A549 (cell line): ENCODE data around the gene UNC13B. TPM values are rescaled to one million over a fixed set of nuclear protein-coding genes. Genes with fewer than 3 reads are reported as not detected.

Experiments used
- ATAC-seq, 2 experiments: fragments of 200-7000 bp in 1 of 2; fragments of >200 bp in 1 of 2; cut with Nextera tagmentation in 1 of 2; cut with Tn5 transposase in 1 of 2; 3 replicates each; pipeline versions ENCODE4 v1.8.0 to v1.9.1; 2018 to 2020; ENCODE audit warnings: mild to moderate bottlenecking in 1 of 2, moderate library complexity in 1 of 2
- CTCF ChIA-PET: fragments of 300-600 bp; sonication (Branson Sonifier 250); formaldehyde crosslinking; extraction: SDS; loops from one replicate; lab custom pipeline; 2021; ENCODE audit warnings: antibody characterized with exemption, inconsistent platforms; lab: Yijun Ruan, JAX
- POLR2A ChIA-PET: fragments of 350-600 bp; formaldehyde crosslinking; extraction: SDS; loops from one replicate; lab custom pipeline; 2021; ENCODE audit warnings: antibody characterized with exemption, inconsistent platforms; lab: Yijun Ruan, JAX
- DNase-seq, 2 experiments: peaks; one replicate each; pipeline versions ENCODE4 v3.0.0 to v3.0.0-alpha.2; 2011 to 2016; ENCODE audit warnings: low read depth in 1 of 2, low spot score in 1 of 2
- FAIRE-seq: peaks from 2 replicates; lab custom pipeline; 2011; peaks lifted over from hg19 to GRCh38; lab: Jason Lieb, UNC
- H3K27ac ChIP-seq, 2 experiments: fragments of >200 bp; sonication (Bioruptor Twin); formaldehyde crosslinking; 3 replicates each; pipeline ENCODE4 v1.5.1; 2016 to 2017
- H3K4me1 ChIP-seq: fragments of >200 bp; sonication (Bioruptor Twin); formaldehyde crosslinking; 3 replicates; pipeline ENCODE4 v1.6.1; 2016
- H3K4me2 ChIP-seq: fragments of >200 bp; sonication (Bioruptor Twin); formaldehyde crosslinking; 3 replicates; pipeline ENCODE4 v1.6.1; 2016
- H3K4me3 ChIP-seq: fragments of >200 bp; sonication (Bioruptor Twin); formaldehyde crosslinking; 3 replicates; pipeline ENCODE4 v1.5.1; 2016
- H3K9me3 ChIP-seq: fragments of >200 bp; sonication (Bioruptor Twin); formaldehyde crosslinking; 3 replicates; pipeline ENCODE4 v1.6.1; 2016
- ATOH8 ChIP-seq: fragments of 250-450 bp; sonication (Bioruptor Pico); IDR thresholded peaks from 2 replicates; pipeline ENCODE4 v1.5.0; 2020; ENCODE audit warnings: low read depth, mild to moderate bottlenecking, moderate library complexity
- BCL3 ChIP-seq: fragments of >200 bp; sonication (Bioruptor Twin); formaldehyde crosslinking; IDR thresholded peaks from 3 replicates; pipeline ENCODE4 v1.6.1; 2016
- BHLHE40 ChIP-seq: IDR thresholded peaks from 2 replicates; pipeline ENCODE4 v1.6.1; 2012; ENCODE audit warnings: low read depth, low read length, inconsistent platforms
- CBX8 ChIP-seq: fragments of 200-600 bp; sonication (generic); IDR thresholded peaks from 2 replicates; pipeline ENCODE4 v1.6.1; 2016
- CHD4 ChIP-seq: fragments of 200-600 bp; sonication (generic); IDR thresholded peaks from 2 replicates; pipeline ENCODE4 v1.6.1; 2016; ENCODE audit warnings: antibody characterized with exemption, mild to moderate bottlenecking, borderline replicate concordance
- CTCF ChIP-seq: fragments of >200 bp; sonication (Bioruptor Twin); formaldehyde crosslinking; IDR thresholded peaks from 3 replicates; pipeline ENCODE4 v1.5.1; 2016
- EHF ChIP-seq: fragments of 250-450 bp; sonication (Bioruptor Pico); IDR thresholded peaks from 2 replicates; pipeline ENCODE4 v1.5.0; 2020; ENCODE audit warnings: mild to moderate bottlenecking
- EP300 ChIP-seq, 2 experiments: fragments of >200 bp; sonication (Bioruptor Twin); formaldehyde crosslinking; IDR thresholded peaks; 2 replicates in 1 of 2; 3 replicates in 1 of 2; pipeline ENCODE4 v1.6.1; 2016 to 2017
- FOXS1 ChIP-seq: fragments of 250-450 bp; sonication (Bioruptor Pico); IDR thresholded peaks from 2 replicates; pipeline ENCODE4 v1.5.0; 2020; ENCODE audit warnings: mild to moderate bottlenecking, moderate library complexity
- GATA3 ChIP-seq: IDR thresholded peaks from 2 replicates; pipeline ENCODE4 v1.6.1; 2012; ENCODE audit warnings: borderline replicate concordance
- HOXB13 ChIP-seq: fragments of 250-450 bp; sonication (Bioruptor Pico); IDR thresholded peaks from 2 replicates; pipeline ENCODE4 v1.5.0; 2020; ENCODE audit warnings: low read depth, mild to moderate bottlenecking, moderate library complexity
- HOXB5 ChIP-seq: fragments of 250-450 bp; sonication (Bioruptor Pico); IDR thresholded peaks from 2 replicates; pipeline ENCODE4 v1.5.0; 2020; ENCODE audit warnings: mild to moderate bottlenecking, moderate library complexity
- MAX ChIP-seq: IDR thresholded peaks from 2 replicates; pipeline ENCODE4 v1.6.1; 2012
- MAZ ChIP-seq: fragments of 150-350 bp; IDR thresholded peaks from 2 replicates; pipeline ENCODE4 v1.6.1; 2014; ENCODE audit warnings: antibody characterized with exemption, low read depth, low read length, borderline replicate concordance
- MYC ChIP-seq: IDR thresholded peaks from 2 replicates; pipeline ENCODE4 v1.6.1; 2012; ENCODE audit warnings: mild to moderate bottlenecking, inconsistent platforms, low read length, improper control_type of control experiment, borderline replicate concordance
- NFE2L2 ChIP-seq: fragments of 150-350 bp; conservative IDR thresholded peaks from 2 replicates; pipeline ENCODE4 v1.6.1; 2014; ENCODE audit warnings: low read length
- RAD21 ChIP-seq, 2 experiments: fragments of >200 bp in 1 of 2; sonication (Bioruptor Twin) in 1 of 2; formaldehyde crosslinking in 1 of 2; IDR thresholded peaks in 1 of 2; conservative IDR thresholded peaks in 1 of 2; 2 replicates in 1 of 2; 3 replicates in 1 of 2; pipeline ENCODE4 v1.6.1; 2012 to 2018; ENCODE audit warnings: inconsistent platforms in 1 of 2
- RARB ChIP-seq: fragments of 250-450 bp; sonication (Bioruptor Pico); IDR thresholded peaks from 2 replicates; pipeline ENCODE4 v1.8.0; 2021; ENCODE audit warnings: mild to moderate bottlenecking, moderate library complexity
- REST ChIP-seq: fragments of 200-600 bp; sonication (generic); IDR thresholded peaks from 2 replicates; pipeline ENCODE4 v1.6.1; 2016; ENCODE audit warnings: antibody characterized with exemption, mild to moderate bottlenecking, moderate library complexity
- SMC3 ChIP-seq: fragments of >200 bp; sonication (Bioruptor Twin); formaldehyde crosslinking; IDR thresholded peaks from 3 replicates; pipeline ENCODE4 v1.6.1; 2018; ENCODE audit warnings: inconsistent platforms
- SREBF2 ChIP-seq: fragments of 450-650 bp; IDR thresholded peaks from 2 replicates; pipeline ENCODE4 v1.6.1; 2014; ENCODE audit warnings: mild to moderate bottlenecking, moderate library complexity
- TFCP2L1 ChIP-seq: fragments of 250-450 bp; sonication (Bioruptor Pico); IDR thresholded peaks from 2 replicates; pipeline ENCODE4 v1.5.0; 2021; ENCODE audit warnings: mild to moderate bottlenecking
- ZFP36 ChIP-seq: fragments of 450-650 bp; IDR thresholded peaks from 2 replicates; pipeline ENCODE4 v1.6.1; 2014; ENCODE audit warnings: borderline replicate concordance; ENCODE audit not compliant: partially characterized antibody
- WGBS: methylation state at CpG from one replicate; pipeline ENCODE4 v1.1.6; 2017; ENCODE audit errors: missing lambda C conversion rate; 5-methylcytosine and 5-hydroxymethylcytosine counted together
- polyA plus RNA-seq, 4 experiments: library from polyadenylated mRNA; depleted of rRNA in 3 of 4; stranded (reverse); fragments of >200 nt; fragmentation: RNase III in 1 of 4; extraction: RNeasy Plus Mini Kit Qiagen cat#74134 plus additional on column Dnase treatment in 1 of 4; gene quantifications; 2 replicates in 3 of 4; 3 replicates in 1 of 4; pipeline ENCODE4 v1.2.3, GENCODE V29; 2011 to 2017

The UNC13B gene
- polyA plus RNA-seq, 2 of the 4 experiments (the other 2 are of a cell fraction): 9.9 to 17.8 TPM

GRCh38 chr9:35286381-35286780, 124.6 kb downstream of the UNC13B start:
- no peaks in the 10 kb centered on the region for H3K9me3 ChIP-seq
- FAIRE-seq (no peak), ATAC-seq (no peak), DNase-seq (no peak)
- POLR2A ChIA-PET: no interaction called here
- 91% methylated on average over 1 of the region's 1 CpG for WGBS
- H3K27ac ChIP-seq: no peak overlapping the region
- H3K4me3 ChIP-seq: no peak overlapping the region
- CTCF ChIA-PET: interaction anchor here (0.6 kb wide), 1 partner anchor 152 kb away, joined by 3 read pairs; no protein-coding TSS in a partner anchor
- no peak overlapping the region for H3K4me2 ChIP-seq
- TF ChIP-seq ZFP36 (no peak), MAZ (no peak), NFE2L2 (no peak), HOXB5 (CRISPR knock-in tag) (no peak), FOXS1 (CRISPR knock-in tag) (no peak), CTCF (no peak), MAX (no peak), TFCP2L1 (CRISPR knock-in tag) (no peak), CBX8 (no peak), RARB (no peak), EHF (CRISPR knock-in tag) (no peak), HOXB13 (CRISPR knock-in tag) (no peak)
- no peaks in the 10 kb centered on the region; the same call in 2 of the 3 replicates for H3K4me1 ChIP-seq

GRCh38 chr9:35287987-35288632, 126.3 kb downstream of the UNC13B start:
- DNase-seq (no peak), FAIRE-seq (no peak)
- H3K4me1 ChIP-seq: no peaks in the 10 kb centered on the region; the same call in 2 of the 3 replicates
- no peaks in the 10 kb centered on the region for H3K9me3 ChIP-seq
- 86% methylated on average over 3 of the region's 3 CpGs for WGBS
- CTCF ChIA-PET: interaction anchor here (0.8 to 1.2 kb wide), 3 partner anchors 14 to 389 kb away, joined by 3 read pairs; no protein-coding TSS in a partner anchor
- no peak overlapping the region for H3K4me3 ChIP-seq
- no peak overlapping the region for H3K4me2 ChIP-seq
- no peak for TF ChIP-seq REST
- TF ChIP-seq RARB: no peak
- TF ChIP-seq GATA3: no peak
- TF ChIP-seq MYC: no peak
- no peak for TF ChIP-seq CHD4
- TF ChIP-seq, all 56 proteins: peak for 0
- no peak for ATAC-seq
- POLR2A ChIA-PET: no interaction called here
- H3K27ac ChIP-seq: no peak overlapping the region

GRCh38 chr9:35288778-35289177, 127.0 kb downstream of the UNC13B start:
- Histone ChIP-seq H3K27ac (no peak overlapping the region), H3K4me2 (no peak overlapping the region), H3K4me3 (no peak overlapping the region), H3K4me1 (no peaks in the 10 kb centered on the region; the same call in 2 of the 3 replicates), H3K9me3 (no peaks in the 10 kb centered on the region)
- DNase-seq (no peak), ATAC-seq (no peak), FAIRE-seq (no peak)
- ChIA-PET CTCF (interaction anchor here (0.8 to 1.2 kb wide), 3 partner anchors 15 to 390 kb away, joined by 3 read pairs; no protein-coding TSS in a partner anchor), POLR2A (no interaction called here)
- WGBS: 90% methylated on average over 1 of the region's 1 CpG
- no peak for TF ChIP-seq EHF (CRISPR knock-in tag)
- TF ChIP-seq MYC: no peak
- no peak for TF ChIP-seq CTCF
- no peak for TF ChIP-seq BHLHE40
- TF ChIP-seq CHD4: no peak
- no peak for TF ChIP-seq BCL3
- TF ChIP-seq SREBF2: no peak
- no peak for TF ChIP-seq ATOH8 (CRISPR knock-in tag)
- TF ChIP-seq EP300 (IDR thresholded peaks at IDR 0.05): no peak
- no peak for TF ChIP-seq RAD21 (conservative IDR thresholded peaks at IDR 0.05 in 1 of 2, IDR thresholded peaks at IDR 0.05 in 1 of 2)
- no peak for TF ChIP-seq SMC3
